ENCODE data around the gene HS6ST3. TPM values are rescaled to one million over a fixed set of nuclear protein-coding genes. Genes with fewer than 3 reads are reported as not detected.

HS6ST3 gene
- total RNA-seq, 1 experiment from 2014 or later, result 0.11 TPM

DNA sequence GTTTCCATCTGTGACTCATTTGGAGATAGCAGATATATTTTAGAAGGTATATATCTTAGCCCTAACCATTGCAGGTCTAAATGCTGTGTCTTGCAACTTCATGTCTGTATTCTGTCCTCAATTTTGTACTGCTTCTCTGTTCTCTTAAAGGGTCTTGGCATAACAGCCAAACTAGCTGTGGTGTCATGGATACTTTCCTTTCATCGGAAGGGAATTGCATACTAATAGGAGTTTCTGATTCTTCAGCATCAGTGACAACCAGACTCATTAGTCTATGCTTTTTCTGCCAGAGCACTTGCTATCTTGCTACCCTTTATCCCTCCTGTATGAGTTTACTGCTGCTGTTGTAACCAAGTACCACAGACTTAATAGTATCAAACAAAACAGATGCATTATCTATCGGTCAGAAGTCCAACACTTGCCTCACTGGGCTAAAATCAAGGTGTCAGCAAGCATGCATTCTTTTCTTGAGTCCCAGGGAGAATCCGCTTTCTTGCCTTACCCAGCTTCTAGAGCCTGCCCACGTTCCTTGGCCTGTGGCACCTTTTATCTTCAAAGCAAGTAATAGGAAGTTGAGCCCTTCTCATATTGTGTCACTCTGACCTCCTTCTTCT is 253.1 kb downstream of the HS6ST3 start:
- H3K9ac ChIP-seq (ENCODE audit: low read length), result no peak overlapping the region
- no peaks in the 10 kb centered on the region for H3K4me1 ChIP-seq (ENCODE audit: insufficient read depth, low read length)
- intact Hi-C loops (cut with micrococcal nuclease), result no loop called here
- no peaks in the 10 kb centered on the region for H3K27me3 ChIP-seq (ENCODE audit: low read length)
- H3K9me2 ChIP-seq (replicated peaks; ENCODE audit: low read length), result no peaks in the 10 kb centered on the region
- H4K20me1 ChIP-seq (ENCODE audit: low read length), result no peaks in the 10 kb centered on the region
- H3F3A ChIP-seq (ENCODE audit: low read length, unreplicated experiment), result no peaks in the 10 kb centered on the region
- no peaks in the 10 kb centered on the region for H3K9me3 ChIP-seq (ENCODE audit: low read length)
- ChIA-PET CTCF (no interaction called here), POLR2A (ENCODE audit: unreplicated experiment) (no interaction called here)
- no peak overlapping the region for H3K4me3 ChIP-seq (ENCODE audit: low read length)
- no TSS peak for BruUV-seq (replicated peaks)
- H3K79me2 ChIP-seq (ENCODE audit: low read length), result no peaks in the 10 kb centered on the region
- no peak overlapping the region for H3K27ac ChIP-seq (ENCODE audit: low read length)
- no peak overlapping the region for H3K4me2 ChIP-seq (ENCODE audit: low read length)
- no peak for ATAC-seq
- H2AFZ ChIP-seq (ENCODE audit: low read length), result no peak overlapping the region
- no peak for TF ChIP-seq EZH2phosphoT487 (IDR thresholded peaks at IDR 0.05; ENCODE audit: borderline replicate concordance, low read length)
- TF ChIP-seq, protein P1, sequence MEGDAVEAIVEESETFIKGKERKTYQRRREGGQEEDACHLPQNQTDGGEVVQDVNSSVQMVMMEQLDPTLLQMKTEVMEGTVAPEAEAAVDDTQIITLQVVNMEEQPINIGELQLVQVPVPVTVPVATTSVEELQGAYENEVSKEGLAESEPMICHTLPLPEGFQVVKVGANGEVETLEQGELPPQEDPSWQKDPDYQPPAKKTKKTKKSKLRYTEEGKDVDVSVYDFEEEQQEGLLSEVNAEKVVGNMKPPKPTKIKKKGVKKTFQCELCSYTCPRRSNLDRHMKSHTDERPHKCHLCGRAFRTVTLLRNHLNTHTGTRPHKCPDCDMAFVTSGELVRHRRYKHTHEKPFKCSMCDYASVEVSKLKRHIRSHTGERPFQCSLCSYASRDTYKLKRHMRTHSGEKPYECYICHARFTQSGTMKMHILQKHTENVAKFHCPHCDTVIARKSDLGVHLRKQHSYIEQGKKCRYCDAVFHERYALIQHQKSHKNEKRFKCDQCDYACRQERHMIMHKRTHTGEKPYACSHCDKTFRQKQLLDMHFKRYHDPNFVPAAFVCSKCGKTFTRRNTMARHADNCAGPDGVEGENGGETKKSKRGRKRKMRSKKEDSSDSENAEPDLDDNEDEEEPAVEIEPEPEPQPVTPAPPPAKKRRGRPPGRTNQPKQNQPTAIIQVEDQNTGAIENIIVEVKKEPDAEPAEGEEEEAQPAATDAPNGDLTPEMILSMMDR (conservative IDR thresholded peaks at IDR 0.05; ENCODE audit: low read depth, low read length), result no peak
- no peak for TF ChIP-seq EZH2 (IDR thresholded peaks at IDR 0.05; ENCODE audit: low read length, unreplicated experiment)
- H3K36me3 ChIP-seq (ENCODE audit: low read depth, low read length), result no peaks in the 10 kb centered on the region
- DNase-seq, result no peak

DNA sequence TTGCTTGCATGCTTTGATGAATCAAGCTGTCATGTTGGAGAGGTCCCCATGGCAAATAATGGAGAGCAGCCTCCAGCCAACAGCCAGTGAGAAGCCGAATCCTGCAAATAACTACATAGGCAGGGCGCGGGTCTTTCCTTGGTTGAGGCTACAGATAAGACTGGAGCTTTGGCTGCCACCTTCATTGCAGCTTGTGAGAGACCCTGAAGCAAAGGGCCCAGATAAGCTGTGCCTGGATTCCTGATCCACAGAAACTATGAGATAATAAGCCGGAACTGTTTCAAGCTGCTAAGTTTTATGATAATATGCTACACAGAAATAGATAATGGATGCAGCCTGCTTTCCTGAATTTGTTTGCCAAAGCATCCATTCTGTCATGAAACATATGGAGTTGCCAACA is 257.0 kb downstream of the HS6ST3 start:
- DNase-seq (no peak), ATAC-seq (no peak)
- no peaks in the 10 kb centered on the region for H3K36me3 ChIP-seq (ENCODE audit: low read depth, low read length)
- H3K4me2 ChIP-seq (ENCODE audit: low read length), result no peak overlapping the region
- no peak overlapping the region for H3K4me3 ChIP-seq (ENCODE audit: low read length)
- no peaks in the 10 kb centered on the region for H4K20me1 ChIP-seq (ENCODE audit: low read length)
- H3K27me3 ChIP-seq (ENCODE audit: low read length), result no peaks in the 10 kb centered on the region
- intact Hi-C loops (cut with micrococcal nuclease), result no loop called here
- no peak overlapping the region for H2AFZ ChIP-seq (ENCODE audit: low read length)
- ChIA-PET CTCF (no interaction called here), POLR2A (ENCODE audit: unreplicated experiment) (no interaction called here)
- H3K4me1 ChIP-seq (ENCODE audit: insufficient read depth, low read length), result no peaks in the 10 kb centered on the region
- no peak overlapping the region for H3K27ac ChIP-seq (ENCODE audit: low read length)
- no peaks in the 10 kb centered on the region for H3K79me2 ChIP-seq (ENCODE audit: low read length)
- no TSS peak for BruUV-seq (replicated peaks)
- no peaks in the 10 kb centered on the region for H3F3A ChIP-seq (ENCODE audit: low read length, unreplicated experiment)
- no peak for TF ChIP-seq EZH2phosphoT487 (IDR thresholded peaks at IDR 0.05; ENCODE audit: borderline replicate concordance, low read length)
- no peak for TF ChIP-seq EZH2 (IDR thresholded peaks at IDR 0.05; ENCODE audit: low read length, unreplicated experiment)
- TF ChIP-seq, protein P1 (conservative IDR thresholded peaks at IDR 0.05; ENCODE audit: low read depth, low read length), result no peak
- no peak overlapping the region for H3K9ac ChIP-seq (ENCODE audit: low read length)
- H3K9me2 ChIP-seq (replicated peaks; ENCODE audit: low read length), result no peaks in the 10 kb centered on the region
- H3K9me3 ChIP-seq (ENCODE audit: low read length), result no peaks in the 10 kb centered on the region

DNA sequence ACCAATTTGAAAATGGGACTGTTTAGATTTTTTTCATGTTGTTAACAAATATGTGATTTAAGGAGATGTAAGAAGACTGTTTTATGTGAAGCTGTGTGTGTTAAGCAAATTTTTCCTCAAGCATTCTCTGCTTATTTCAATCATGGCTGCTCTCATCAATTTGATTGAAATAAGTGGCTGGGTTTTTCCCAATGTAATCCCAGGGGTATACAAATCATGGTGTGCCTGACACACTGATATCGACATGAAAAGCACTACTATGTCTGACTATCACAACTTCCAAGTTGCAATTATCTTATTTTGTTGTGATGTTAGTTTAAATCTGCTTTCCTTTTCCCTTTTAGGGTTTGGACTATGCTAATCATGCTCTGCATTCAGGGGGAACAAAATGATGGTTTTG is 283.7 kb downstream of the HS6ST3 start:
- H4K20me1 ChIP-seq (ENCODE audit: low read length), result no peaks in the 10 kb centered on the region
- BruUV-seq (replicated peaks), result no TSS peak
- H3K27ac ChIP-seq (ENCODE audit: low read length), result no peak overlapping the region

More for the DNA sequence above, 283.7 kb downstream of the HS6ST3 start:
- Histone ChIP-seq H3K36me3 (ENCODE audit: low read depth, low read length) (no peaks in the 10 kb centered on the region), H3K4me2 (ENCODE audit: low read length) (no peak overlapping the region), H3K79me2 (ENCODE audit: low read length) (no peaks in the 10 kb centered on the region), H3K27me3 (ENCODE audit: low read length) (no peaks in the 10 kb centered on the region), H3K9ac (ENCODE audit: low read length) (no peak overlapping the region), H3K4me1 (ENCODE audit: insufficient read depth, low read length) (no peaks in the 10 kb centered on the region), H3F3A (ENCODE audit: low read length, unreplicated experiment) (no peaks in the 10 kb centered on the region), H2AFZ (ENCODE audit: low read length) (no peak overlapping the region), H3K4me3 (ENCODE audit: low read length) (no peak overlapping the region), H3K9me3 (ENCODE audit: low read length) (no peaks in the 10 kb centered on the region), H3K9me2 (replicated peaks; ENCODE audit: low read length) (no peaks in the 10 kb centered on the region)
- DNase-seq (no peak), ATAC-seq (no peak)
- POLR2A ChIA-PET (ENCODE audit: unreplicated experiment), result no interaction called here
- no peak for TF ChIP-seq EZH2phosphoT487 (IDR thresholded peaks at IDR 0.05; ENCODE audit: borderline replicate concordance, low read length)
- TF ChIP-seq EZH2 (IDR thresholded peaks at IDR 0.05; ENCODE audit: low read length, unreplicated experiment), result no peak
- TF ChIP-seq, protein P1 (conservative IDR thresholded peaks at IDR 0.05; ENCODE audit: low read depth, low read length), result no peak
- intact Hi-C loops (cut with micrococcal nuclease), result no loop called here
- CTCF ChIA-PET, result no interaction called here

Data from PC-3 (cell line).